ENCODE data around the gene ZFYVE27.

Gene ZFYVE27

DNA sequence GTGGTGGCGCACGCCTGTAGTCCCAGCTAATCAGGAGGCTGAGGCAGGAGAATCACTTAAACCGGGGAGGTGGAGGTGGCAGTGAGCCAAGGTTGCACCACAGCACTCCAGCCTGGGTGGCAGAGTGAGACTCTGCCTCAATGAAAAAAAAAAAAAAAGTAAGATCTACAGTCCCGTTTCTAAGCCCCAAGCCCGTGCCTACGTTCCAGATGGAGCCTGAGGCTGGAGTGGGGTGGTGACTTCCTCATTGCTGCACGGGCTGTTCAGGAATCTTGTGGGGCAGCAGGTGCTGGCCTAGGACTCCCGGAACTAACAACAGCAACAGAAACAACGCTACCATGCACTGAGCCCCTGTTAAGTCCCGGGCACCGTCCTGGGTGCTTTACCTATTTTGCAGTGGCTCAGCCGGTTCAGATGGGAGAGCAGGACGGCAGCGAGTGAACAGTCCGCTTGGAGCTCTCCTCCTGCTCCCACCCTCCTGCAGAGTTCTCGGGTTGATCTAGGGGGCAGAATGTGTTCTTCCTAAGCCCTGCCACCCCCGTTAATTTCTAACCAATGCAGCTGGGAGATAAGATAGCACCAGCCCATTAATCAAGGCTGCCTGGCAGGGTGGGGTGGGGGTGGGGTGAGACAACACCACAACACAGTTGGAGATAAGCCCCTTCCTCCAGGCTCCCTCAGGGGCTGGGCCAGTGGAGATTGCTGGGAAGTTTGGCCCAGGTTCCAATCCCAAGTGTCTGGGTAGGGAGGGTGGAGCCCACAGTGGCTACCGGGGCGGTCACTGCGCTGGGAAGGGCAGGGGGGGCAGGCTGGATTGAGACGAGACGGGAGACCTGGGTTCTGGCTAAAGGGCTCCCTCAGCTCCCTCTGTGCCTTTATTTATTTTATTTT lies 51.9 kb downstream of the ZFYVE27 start:
- DNase-seq (ENCODE audit: low spot score) (no peak), FAIRE-seq (no peak)

GRCh38 chr10:97789770-97790397 lies 53.0 kb downstream of the ZFYVE27 start:
- DNase-seq (ENCODE audit: low spot score) (no peak), FAIRE-seq (no peak)

DNA sequence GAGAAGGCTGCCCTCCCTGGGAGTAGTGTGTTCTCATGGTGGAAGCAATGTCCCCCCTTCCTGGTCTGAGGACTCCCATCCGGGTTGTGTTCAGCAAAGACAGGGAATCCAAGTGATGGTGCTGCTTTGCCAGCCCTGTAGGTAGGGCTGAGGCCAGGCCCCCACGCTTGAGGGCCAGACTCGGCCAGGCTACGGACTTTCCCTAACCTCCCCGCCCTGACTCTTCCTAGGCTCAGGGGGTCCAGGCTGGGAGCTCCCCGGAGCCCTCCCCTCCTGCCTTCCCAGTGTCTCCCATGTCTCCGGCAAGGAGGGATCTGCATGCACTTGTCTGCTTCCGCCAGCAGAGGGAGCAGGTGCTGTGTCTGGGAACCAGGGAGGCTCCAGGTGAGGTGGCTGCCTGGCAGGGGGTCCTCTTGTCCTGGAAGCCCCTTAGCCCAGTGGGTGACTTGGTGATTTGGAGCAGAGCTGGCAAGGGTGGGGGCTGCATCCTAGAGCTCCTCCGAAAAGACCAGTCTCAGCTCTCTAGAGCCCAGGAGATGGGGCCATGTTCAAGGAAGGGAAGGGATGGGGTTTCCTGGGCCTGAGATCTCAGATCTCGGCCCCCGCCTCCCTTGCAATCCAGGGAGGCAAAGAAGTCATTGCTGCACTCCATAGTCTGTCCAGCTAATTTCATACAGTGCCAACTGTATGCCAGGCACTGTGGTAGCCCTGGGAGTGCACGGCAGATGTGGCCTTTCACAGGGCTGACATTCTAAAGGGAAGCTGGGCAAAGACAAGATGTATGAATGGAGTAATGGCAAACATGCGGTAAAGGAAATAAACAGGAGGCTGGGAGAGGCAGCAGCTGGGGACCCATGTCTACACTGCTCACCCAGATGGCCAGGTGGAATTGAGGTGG lies 55.1 kb downstream of the ZFYVE27 start:
- DNase-seq (ENCODE audit: low spot score) (peak; percentile 79), FAIRE-seq (no peak)

DNA sequence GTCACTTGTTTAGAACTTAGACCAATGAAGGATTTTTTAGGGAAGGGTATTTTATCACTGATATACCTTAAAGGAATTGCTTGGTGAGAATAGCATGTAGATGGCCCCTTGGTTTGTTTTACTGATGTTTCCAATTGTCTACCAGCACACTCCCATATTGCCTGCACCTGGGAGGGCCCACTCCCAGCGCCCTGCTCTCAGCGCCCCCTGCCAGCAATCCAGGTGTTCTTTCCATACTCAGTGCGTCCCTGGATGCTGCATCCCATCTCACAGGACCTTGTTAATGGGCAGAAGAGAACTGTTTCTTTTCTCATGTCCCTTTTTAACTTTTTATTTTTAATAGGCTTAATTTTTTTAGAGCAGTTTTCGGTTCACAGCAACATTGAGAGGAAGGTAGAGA lies 59.0 kb downstream of the ZFYVE27 start:
- DNase-seq (ENCODE audit: low spot score) (no peak), FAIRE-seq (no peak)

- no peak for DNase-seq (ENCODE audit: low spot score)
- FAIRE-seq = no peak
Observed at GRCh38 chr10:97796651-97797050, 59.7 kb downstream of the ZFYVE27 start.

DNA sequence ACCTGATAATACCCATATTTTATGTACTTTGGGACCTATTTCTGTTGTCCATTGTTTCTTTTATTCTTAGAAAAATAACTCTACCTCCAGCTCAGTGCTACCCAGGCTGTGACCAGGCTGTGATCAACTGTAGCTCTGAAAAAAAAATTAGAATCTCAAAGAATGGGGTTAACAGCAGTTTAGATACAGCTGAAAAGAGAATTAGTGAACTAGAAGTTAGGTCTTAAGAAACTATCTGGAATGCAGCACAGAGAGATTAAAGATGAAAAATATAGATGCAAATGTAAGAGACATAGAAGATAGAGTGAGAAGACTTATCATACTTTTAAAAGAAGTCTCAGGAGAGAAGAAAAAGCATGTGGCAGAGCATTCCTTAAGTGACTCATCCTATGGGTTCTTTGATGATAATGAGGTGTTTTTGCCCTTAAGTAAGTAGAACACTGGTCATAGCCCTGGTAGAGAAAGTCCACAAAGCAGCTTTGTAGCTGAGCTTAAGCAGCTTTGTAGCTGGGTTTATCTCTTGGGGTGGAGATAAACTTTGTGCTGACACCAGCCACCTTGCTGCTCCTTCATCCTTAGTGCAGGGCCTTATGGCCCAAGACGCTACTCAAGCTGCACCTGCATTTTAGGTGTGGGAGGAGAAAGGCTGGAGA lies 62.2 kb downstream of the ZFYVE27 start:
- no peak for FAIRE-seq
- no peak for DNase-seq (ENCODE audit: low spot score)

DNA sequence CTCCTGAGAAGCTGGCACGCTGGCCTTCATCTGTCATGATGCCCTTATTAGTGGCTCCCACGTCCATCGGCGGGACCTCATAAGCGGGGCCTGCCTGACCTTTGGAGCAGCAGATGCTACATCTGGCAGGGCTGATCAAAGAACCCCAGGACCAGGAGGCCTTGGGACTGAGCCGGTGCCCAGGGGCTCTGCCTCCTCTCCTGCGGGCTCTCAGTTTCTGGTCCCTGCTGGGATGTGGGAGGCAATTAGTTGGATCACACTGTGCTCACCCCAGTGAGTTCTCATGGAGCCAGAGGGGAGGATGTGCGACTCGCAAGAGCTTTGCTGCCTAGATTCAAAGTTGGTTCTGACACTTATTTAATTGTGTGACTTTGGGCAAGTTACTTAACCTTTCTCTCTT lies 63.5 kb downstream of the ZFYVE27 start:
- FAIRE-seq = no peak
- DNase-seq (ENCODE audit: low spot score) = no peak

GRCh38 chr10:97801422-97801821 lies 64.5 kb downstream of the ZFYVE27 start:
- DNase-seq (ENCODE audit: low spot score) (no peak), FAIRE-seq (no peak)

- no peak for DNase-seq (ENCODE audit: low spot score)
Observed at GRCh38 chr10:97805096-97805884, 68.4 kb downstream of the ZFYVE27 start.

GRCh38 chr10:97805949-97806348 lies 69.0 kb downstream of the ZFYVE27 start:
- no peak for DNase-seq (ENCODE audit: low spot score)
- FAIRE-seq = no peak

More at GRCh38 chr10:97805096-97805884, 68.4 kb downstream of the ZFYVE27 start:
- FAIRE-seq = no peak

GRCh38 chr10:97810446-97810845 lies 73.5 kb downstream of the ZFYVE27 start:
- peak; percentile 57 for DNase-seq (ENCODE audit: low spot score)

More at GRCh38 chr10:97810446-97810845, 73.5 kb downstream of the ZFYVE27 start:
- FAIRE-seq = no peak
